Measurements from ENCODE around the gene RNU6-1. TPM values are rescaled to one million over a fixed set of nuclear protein-coding genes. Genes with fewer than 3 reads are reported as not detected.

The RNU6-1 gene
- total RNA-seq, 1 experiment from 2014 or later = not detected

GRCh38 chr15:67832031-67832551 lies 7.8 kb downstream of the RNU6-1 start:
- H3K27ac ChIP-seq (ENCODE audit: low read depth, low read length, poor library complexity, severe bottlenecking) = no peak overlapping the region
- H3K27me3 ChIP-seq (replicated peaks; ENCODE audit: insufficient read depth, low read depth, low read length, poor library complexity) = peaks cover 90% of the 10 kb centered on the region
- no peaks in the 10 kb centered on the region for H3K9me3 ChIP-seq (ENCODE audit: low read depth, low read length, poor library complexity, severe bottlenecking)
- no peaks in the 10 kb centered on the region for H3K36me3 ChIP-seq (ENCODE audit: insufficient read depth, low read length, poor library complexity, severe bottlenecking)
- intact Hi-C loops (cut with micrococcal nuclease; ENCODE audit: unreplicated experiment) = loop anchor here (5.0 to 10.0 kb wide), 2 partner anchors 330 to 457 kb away; no protein-coding TSS in a partner anchor
- BruUV-seq (replicated peaks) = no TSS peak
- TF ChIP-seq CTCF (conservative IDR thresholded peaks at IDR 0.05; ENCODE audit: low read depth, low read length) (0 out of 2 replicates have a peak, but pooled peaks have one; percentile 23), EZH2 (IDR thresholded peaks at IDR 0.05; ENCODE audit: borderline replicate concordance, low read depth, low read length, poor library complexity, severe bottlenecking) (no peak)
- ChIA-PET POLR2A (ENCODE audit: low non-redundant PET) (no interaction called here), CTCF (no interaction called here)
- peaks cover 30% of the 10 kb centered on the region for H3K4me1 ChIP-seq (ENCODE audit: insufficient read depth, low read length, poor library complexity, severe bottlenecking)
- no peak overlapping the region for H3K4me3 ChIP-seq (ENCODE audit: low read depth, low read length, poor library complexity, severe bottlenecking)
- no peak for DNase-seq (ENCODE audit: low spot score)

GRCh38 chr15:67831363-67831762 lies 8.5 kb downstream of the RNU6-1 start:
- intact Hi-C loops (cut with micrococcal nuclease; ENCODE audit: unreplicated experiment) = loop anchor here (5.0 to 10.0 kb wide), 2 partner anchors 329 to 457 kb away; no protein-coding TSS in a partner anchor
- ChIA-PET CTCF (no interaction called here), POLR2A (ENCODE audit: low non-redundant PET) (no interaction called here)
- no peak overlapping the region for H3K27ac ChIP-seq (ENCODE audit: low read depth, low read length, poor library complexity, severe bottlenecking)
- TF ChIP-seq CTCF (conservative IDR thresholded peaks at IDR 0.05; ENCODE audit: low read depth, low read length) (no peak), EZH2 (IDR thresholded peaks at IDR 0.05; ENCODE audit: borderline replicate concordance, low read depth, low read length, poor library complexity, severe bottlenecking) (no peak)
- H3K36me3 ChIP-seq (ENCODE audit: insufficient read depth, low read length, poor library complexity, severe bottlenecking) = no peaks in the 10 kb centered on the region
- no TSS peak for BruUV-seq (replicated peaks)
- H3K4me3 ChIP-seq (ENCODE audit: low read depth, low read length, poor library complexity, severe bottlenecking) = no peak overlapping the region
- no peaks in the 10 kb centered on the region for H3K9me3 ChIP-seq (ENCODE audit: low read depth, low read length, poor library complexity, severe bottlenecking)
- no peak for DNase-seq (ENCODE audit: low spot score)
- H3K27me3 ChIP-seq (replicated peaks; ENCODE audit: insufficient read depth, low read depth, low read length, poor library complexity) = peaks cover 97% of the 10 kb centered on the region
- peaks cover 29% of the 10 kb centered on the region for H3K4me1 ChIP-seq (ENCODE audit: insufficient read depth, low read length, poor library complexity, severe bottlenecking)

GRCh38 chr15:67829647-67830504 lies 10.0 kb downstream of the RNU6-1 start:
- intact Hi-C loops (cut with micrococcal nuclease; ENCODE audit: unreplicated experiment) = loop anchor here (5.0 to 10.0 kb wide), 2 partner anchors 328 to 455 kb away; no protein-coding TSS in a partner anchor
- CTCF ChIA-PET = no interaction called here

More at GRCh38 chr15:67829647-67830504, 10.0 kb downstream of the RNU6-1 start:
- H3K36me3 ChIP-seq (ENCODE audit: insufficient read depth, low read length, poor library complexity, severe bottlenecking) = no peaks in the 10 kb centered on the region
- no peaks in the 10 kb centered on the region for H3K9me3 ChIP-seq (ENCODE audit: low read depth, low read length, poor library complexity, severe bottlenecking)
- peaks cover 17% of the 10 kb centered on the region for H3K4me1 ChIP-seq (ENCODE audit: insufficient read depth, low read length, poor library complexity, severe bottlenecking)
- TF ChIP-seq CTCF (conservative IDR thresholded peaks at IDR 0.05; ENCODE audit: low read depth, low read length) = no peak
- TF ChIP-seq EZH2 (IDR thresholded peaks at IDR 0.05; ENCODE audit: borderline replicate concordance, low read depth, low read length, poor library complexity, severe bottlenecking) = no peak
- DNase-seq (ENCODE audit: low spot score) = no peak
- no TSS peak for BruUV-seq (replicated peaks)
- H3K4me3 ChIP-seq (ENCODE audit: low read depth, low read length, poor library complexity, severe bottlenecking) = no peak overlapping the region
- H3K27ac ChIP-seq (ENCODE audit: low read depth, low read length, poor library complexity, severe bottlenecking) = no peak overlapping the region
- H3K27me3 ChIP-seq (replicated peaks; ENCODE audit: insufficient read depth, low read depth, low read length, poor library complexity) = peaks cover 98% of the 10 kb centered on the region
- POLR2A ChIA-PET (ENCODE audit: low non-redundant PET) = no interaction called here

All from A673 (cell line).